K562 (cell line): Measurements from ENCODE around the gene AK2. TPM values are rescaled to one million over a fixed set of nuclear protein-coding genes. Genes with fewer than 3 reads are reported as not detected.

Experiments
- ATAC-seq: fragments of 200-7000 bp; cut with Tn5 transposase; 3 replicates; pipeline ENCODE4 v1.9.1; 2020; ENCODE audit warnings: moderate library complexity
- BruUV-seq: library from RNA; stranded (reverse); fragments of 400-500 nt; replicated peaks from 2 replicates; lab custom pipeline; 2021; lab: Mats Ljungman, UMichigan
- CTCF ChIA-PET: fragments of 300-600 bp; formaldehyde crosslinking; extraction: SDS; loops from one replicate; lab custom pipeline; 2021; ENCODE audit warnings: low intra/inter-chr PET ratio; lab: Yijun Ruan, JAX
- POLR2A ChIA-PET: fragments of 300-600, 350-650 bp; sonication (Branson Sonifier 250); formaldehyde crosslinking; extraction: SDS; loops from one replicate; lab custom pipeline; 2021; ENCODE audit warnings: antibody characterized with exemption, inconsistent platforms; lab: Yijun Ruan, JAX
- DNase-seq, 4 experiments: peaks; one replicate each; pipeline versions ENCODE4 v3.0.0 to v3.0.0-alpha.2; 2011 to 2018; ENCODE audit warnings: low spot score in 3 of 4, mixed read lengths in 3 of 4; ENCODE audit errors: extremely low read depth in 1 of 4
- FAIRE-seq: peaks from 2 replicates; lab custom pipeline; 2011; peaks lifted over from hg19 to GRCh38; lab: Jason Lieb, UNC
- H2AFZ ChIP-seq: 2 replicates; pipeline ENCODE4 v1.6.0; 2011; ENCODE audit warnings: low read depth, low read length, control low read depth, inconsistent platforms
- H3K27ac ChIP-seq: fragments of 200-600 bp; 3 replicates; pipeline ENCODE4 v1.8.0; 2011; ENCODE audit warnings: low read depth, mild to moderate bottlenecking, control low read depth, inconsistent platforms, low read length, moderate library complexity, mixed read lengths; ENCODE audit errors: extremely low read depth
- H3K27me3 ChIP-seq, 2 experiments: fragments of 300-600 bp in 1 of 2; 2 replicates in 1 of 2; 3 replicates in 1 of 2; pipeline versions ENCODE4 v1.6.0 to v1.8.0; 2011; ENCODE audit warnings: inconsistent platforms in 2 of 2, low read length in 2 of 2, mild to moderate bottlenecking in 1 of 2, mixed read lengths in 1 of 2, moderate library complexity in 1 of 2; ENCODE audit not compliant: control insufficient read depth in 2 of 2, insufficient read depth in 2 of 2
- H3K36me3 ChIP-seq: fragments of 300-600 bp; 3 replicates; pipeline ENCODE4 v1.8.0; 2011; ENCODE audit warnings: mild to moderate bottlenecking, low read length, inconsistent platforms; ENCODE audit not compliant: control insufficient read depth, insufficient read depth
- H3K4me1 ChIP-seq, 2 experiments: fragments of 200-600 bp in 1 of 2; replicated peaks in 1 of 2; 2 replicates in 1 of 2; 3 replicates in 1 of 2; pipeline versions ENCODE4 v1.5.1 to v1.8.0; 2011; ENCODE audit warnings: inconsistent platforms in 2 of 2, low read length in 2 of 2, mild to moderate bottlenecking in 1 of 2, mixed read lengths in 1 of 2, moderate library complexity in 1 of 2; ENCODE audit not compliant: control insufficient read depth in 2 of 2, insufficient read depth in 2 of 2
- H3K4me2 ChIP-seq: 2 replicates; pipeline ENCODE4 v1.6.1; 2011; ENCODE audit warnings: low read length, control low read depth, inconsistent platforms, mixed read lengths; ENCODE audit not compliant: insufficient read depth
- H3K4me3 ChIP-seq: fragments of 200-600 bp; sonication (generic), shearing (Covaris generic); 2 replicates; pipeline ENCODE4 v1.5.1; 2016; ENCODE audit warnings: control low read depth, inconsistent platforms
- H3K79me2 ChIP-seq: fragments of 200-600 bp; 3 replicates; pipeline ENCODE4 v1.8.0; 2011; ENCODE audit warnings: low read length, inconsistent platforms; ENCODE audit not compliant: control insufficient read depth, insufficient read depth
- H3K9ac ChIP-seq, 2 experiments: 2 replicates each; pipeline versions ENCODE4 v1.6.0 to v1.6.1; 2011; ENCODE audit warnings: low read depth in 2 of 2, low read length in 2 of 2, control low read depth in 1 of 2, inconsistent platforms in 1 of 2, mild to moderate bottlenecking in 1 of 2, mixed read lengths in 1 of 2; ENCODE audit not compliant: insufficient read depth in 1 of 2
- H3K9me1 ChIP-seq: one replicate; pipeline ENCODE4 v1.6.0; 2011; ENCODE audit warnings: inconsistent platforms, mild to moderate bottlenecking, low read length, moderate library complexity; ENCODE audit not compliant: control insufficient read depth, insufficient read depth
- H3K9me3 ChIP-seq: replicated peaks from 2 replicates; pipeline ENCODE4 v1.5.1; 2011; ENCODE audit warnings: low read depth, low read length, inconsistent platforms; ENCODE audit not compliant: control insufficient read depth, insufficient read depth
- H4K20me1 ChIP-seq: replicated peaks from 2 replicates; pipeline ENCODE4 v1.6.1; 2011; ENCODE audit warnings: low read length, inconsistent platforms, mixed read lengths; ENCODE audit not compliant: control insufficient read depth, insufficient read depth
- CBX3 ChIP-seq, 2 experiments: IDR thresholded peaks; 1 replicate in 1 of 2; 2 replicates in 1 of 2; pipeline ENCODE4 v1.6.1; 2012; ENCODE audit warnings: inconsistent platforms in 2 of 2, low read length in 2 of 2, borderline replicate concordance in 1 of 2, control low read depth in 1 of 2
- ESRRB ChIP-seq: fragments of 250-450 bp; sonication (Bioruptor Pico); IDR thresholded peaks from 2 replicates; pipeline ENCODE4 v1.5.0; 2020; ENCODE audit warnings: mild to moderate bottlenecking, moderate library complexity, borderline replicate concordance
- POLR2AphosphoS2 ChIP-seq: IDR thresholded peaks from 2 replicates; pipeline ENCODE4 v1.6.1; 2012; ENCODE audit warnings: low read length, improper control_type of control experiment
- POLR2AphosphoS5 ChIP-seq: IDR thresholded peaks from 2 replicates; pipeline ENCODE4 v1.6.1; 2011; ENCODE audit warnings: mild to moderate bottlenecking, low read depth, low read length, moderate library complexity; ENCODE audit not compliant: control insufficient read depth, insufficient read depth
- WGBS: fragments of 100-300 bp; shearing (Covaris generic); methylation state at CpG from one replicate; pipeline ENCODE4 v1.1.6; 2016; ENCODE audit warnings: low coverage, mixed read lengths; ENCODE audit not compliant: insufficient coverage; ENCODE audit errors: missing lambda C conversion rate; 5-methylcytosine and 5-hydroxymethylcytosine counted together
- in situ Hi-C: fragments of 300-500 bp; cut with MboI; formaldehyde crosslinking; loops from 4 replicates; pipeline ENCODE4 v1.15.0; 2018; ENCODE audit warnings: inconsistent platforms, mixed read lengths
- intact Hi-C: fragments of 100-400 bp; cut with micrococcal nuclease; formaldehyde crosslinking; loops from 2 replicates; pipeline ENCODE4 v1.14.2; 2022
- polyA plus RNA-seq, 8 experiments: library from polyadenylated mRNA; depleted of rRNA in 4 of 8; stranded (reverse) in 5 of 8; unstranded in 3 of 8; fragments of >200 nt; fragmentation: Nextera tagmentation in 2 of 8; fragmentation: Illumina TruSeq in 1 of 8; extraction: Ambion mirVana in 2 of 8; extraction: Trizol in 1 of 8; gene quantifications; 2 replicates each; pipeline versions ENCODE4 v1.2.1 to v1.2.3, GENCODE V29; 2011 to 2014; ENCODE audit warnings: inconsistent platforms in 1 of 8, missing spikeins in 1 of 8
- total RNA-seq, 7 experiments: library from RNA; depleted of rRNA in 6 of 7; stranded (reverse); fragments of >200 nt in 6 of 7; fragmentation: Illumina TruSeq in 2 of 7; extraction: Trizol in 2 of 7; gene quantifications; 2 replicates each; pipeline versions ENCODE4 v1.2.1 to v1.2.3, GENCODE V29; 2011 to 2021; ENCODE audit warnings: low replicate concordance in 1 of 7

The AK2 gene
- total and polyA plus RNA-seq, 9 of the 15 experiments (the other 6 are each of a cell fraction or from before 2014, with no cell fraction given), result 105 to 1,050 (median 509) TPM

DNA sequence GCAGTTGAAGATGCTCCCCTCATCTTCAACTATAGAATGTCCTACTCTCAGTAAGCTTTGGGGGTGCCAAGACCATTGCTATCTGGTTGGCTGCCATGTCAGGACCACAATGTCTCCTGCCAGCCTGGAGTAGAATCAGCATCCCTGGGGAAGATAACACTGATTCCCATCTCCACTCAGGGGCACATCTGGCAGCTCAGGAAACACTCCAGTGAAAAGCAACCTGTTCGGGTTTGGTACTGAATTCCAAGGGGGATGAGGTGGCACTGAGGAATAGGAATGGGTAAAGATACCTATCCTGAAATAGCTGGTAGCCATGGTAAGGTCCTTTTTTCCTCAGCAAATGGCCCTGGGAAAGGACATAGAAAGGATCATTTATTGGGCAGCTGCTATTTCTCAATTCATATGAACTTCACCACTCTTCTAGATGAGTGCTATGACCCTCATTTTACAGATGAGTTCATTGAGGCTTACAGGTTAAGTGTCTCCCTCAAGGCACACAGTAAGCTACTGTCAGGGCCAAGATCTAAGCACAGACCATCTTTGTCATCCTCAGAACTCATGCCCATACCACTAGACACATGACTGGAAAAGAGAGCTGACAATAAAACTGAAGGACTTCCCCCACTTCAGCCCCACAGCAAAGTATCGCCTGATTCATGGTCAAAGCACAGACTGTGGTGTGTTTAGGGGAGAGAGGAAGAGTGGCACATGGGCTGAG is 31.4 kb downstream of the AK2 start:
- WGBS, result 86% methylated on average over 2 of the region's 2 CpGs
- CTCF ChIA-PET, result interaction anchor here (2.5 to 3.5 kb wide), 2 partner anchors 72 to 112 kb away, joined by 18 to 20 read pairs; no protein-coding TSS in a partner anchor
- Histone ChIP-seq H3K36me3 (peaks cover 63% of the 10 kb centered on the region), H4K20me1 (peaks cover 64% of the 10 kb centered on the region), H3K9me1 (peaks cover 7% of the 10 kb centered on the region), H3K9ac (no peak overlapping the region), H3K4me1 (peaks cover 3 to 59% of the 10 kb centered on the region in 2 experiments; a peak in 4 of 5 replicates), H3K27ac (no peak overlapping the region), H3K4me3 (no peak overlapping the region), H3K27me3 (no peaks in the 10 kb centered on the region), H3K4me2 (no peak overlapping the region), H2AFZ (no peak overlapping the region), H3K9me3 (no peaks in the 10 kb centered on the region), H3K79me2 (peaks cover 3% of the 10 kb centered on the region; the same call in 2 of the 3 replicates)
- in situ Hi-C loops, result no loop called here
- TF ChIP-seq POLR2AphosphoS2 (peak; percentile 52; the same call in 1 of the 2 replicates), POLR2AphosphoS5 (peak; percentile 11; the same call in 1 of the 2 replicates), CBX3 (IDR thresholded peaks at IDR 0.05; ENCODE audit: borderline replicate concordance in 1 of 2, low read length in 2 of 2) (no peak), ESRRB (CRISPR knock-in tag) (no peak)
- intact Hi-C loops, result loop anchor here (5.0 kb wide), 1 partner anchor 43 kb away; the partner anchor contains the start of gene RNF19B
- DNase-seq, result no peak
- ATAC-seq, result no peak
- POLR2A ChIA-PET, result interaction anchor here (0.6 to 8.3 kb wide), 10 partner anchors 10 to 314 kb away, joined by 3 to 95 read pairs (median 4); no protein-coding TSS in a partner anchor
- FAIRE-seq, result no peak
- BruUV-seq, result no TSS peak
